Choroid plexus epithelial cell (primary cell): ENCODE results near the gene PRSS8.

Source experiments
- DNase-seq: peaks from one replicate; pipeline ENCODE4 v3.0.0-alpha.2; 2010; ENCODE audit warnings: low read depth
- H3K4me3 ChIP-seq: 2 replicates; pipeline ENCODE4 v1.5.1; 2011; ENCODE audit warnings: low read depth, mild to moderate bottlenecking, control low read depth, low read length, moderate library complexity
- TF ChIP-seq, protein P1 (sequence below): conservative IDR thresholded peaks from 2 replicates; pipeline ENCODE4 v1.5.1; 2011; ENCODE audit warnings: low read depth, mild to moderate bottlenecking, control low read depth, inconsistent platforms, low read length, moderate library complexity

Gene PRSS8

DNA sequence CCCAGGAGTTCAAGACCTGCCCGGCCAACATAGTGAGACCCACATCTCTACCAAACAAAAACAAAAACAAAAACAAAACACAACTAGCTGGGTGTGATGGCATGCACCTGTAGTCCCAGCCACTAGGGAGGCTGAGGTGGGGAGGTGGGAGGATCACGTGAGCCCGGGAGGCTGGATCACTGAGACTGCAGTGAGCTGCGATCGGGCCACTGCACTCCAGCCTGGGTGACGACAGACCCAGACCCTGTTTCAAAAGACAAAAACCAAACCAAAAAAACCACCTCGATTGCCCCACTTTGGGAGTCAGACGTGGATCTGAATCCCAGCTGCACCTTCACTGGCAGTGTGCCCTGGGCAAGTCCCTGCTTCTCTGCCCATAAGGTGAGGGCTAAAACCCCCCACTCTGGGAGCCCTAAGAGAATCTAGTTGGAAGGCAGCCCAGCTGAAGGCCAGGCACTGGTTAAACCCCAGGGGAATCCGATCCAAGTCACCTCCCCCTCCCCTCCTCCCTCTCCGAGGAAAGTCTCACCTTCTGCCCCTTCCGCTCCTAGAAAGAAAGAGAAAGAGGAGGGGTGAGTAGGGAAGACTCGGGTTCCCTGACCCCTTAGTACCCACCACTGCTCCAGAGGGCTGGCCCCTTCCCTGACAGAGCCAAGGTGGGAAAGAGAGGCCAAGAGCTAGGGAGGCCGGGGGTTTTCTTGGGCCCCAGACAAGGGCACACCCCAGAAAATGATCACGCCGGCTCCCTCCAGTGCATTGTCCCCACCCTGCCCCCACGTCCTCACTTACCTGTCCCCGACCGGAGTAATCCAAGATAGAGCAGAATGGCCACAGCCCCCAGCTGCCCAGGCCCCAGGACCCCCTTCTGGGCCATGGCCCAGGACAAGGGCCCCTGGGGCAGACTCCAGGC is 647 bp downstream of the PRSS8 start:
- TF ChIP-seq, protein P1, sequence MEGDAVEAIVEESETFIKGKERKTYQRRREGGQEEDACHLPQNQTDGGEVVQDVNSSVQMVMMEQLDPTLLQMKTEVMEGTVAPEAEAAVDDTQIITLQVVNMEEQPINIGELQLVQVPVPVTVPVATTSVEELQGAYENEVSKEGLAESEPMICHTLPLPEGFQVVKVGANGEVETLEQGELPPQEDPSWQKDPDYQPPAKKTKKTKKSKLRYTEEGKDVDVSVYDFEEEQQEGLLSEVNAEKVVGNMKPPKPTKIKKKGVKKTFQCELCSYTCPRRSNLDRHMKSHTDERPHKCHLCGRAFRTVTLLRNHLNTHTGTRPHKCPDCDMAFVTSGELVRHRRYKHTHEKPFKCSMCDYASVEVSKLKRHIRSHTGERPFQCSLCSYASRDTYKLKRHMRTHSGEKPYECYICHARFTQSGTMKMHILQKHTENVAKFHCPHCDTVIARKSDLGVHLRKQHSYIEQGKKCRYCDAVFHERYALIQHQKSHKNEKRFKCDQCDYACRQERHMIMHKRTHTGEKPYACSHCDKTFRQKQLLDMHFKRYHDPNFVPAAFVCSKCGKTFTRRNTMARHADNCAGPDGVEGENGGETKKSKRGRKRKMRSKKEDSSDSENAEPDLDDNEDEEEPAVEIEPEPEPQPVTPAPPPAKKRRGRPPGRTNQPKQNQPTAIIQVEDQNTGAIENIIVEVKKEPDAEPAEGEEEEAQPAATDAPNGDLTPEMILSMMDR: no peak
- no peak overlapping the region for H3K4me3 ChIP-seq
- no peak for DNase-seq

DNA sequence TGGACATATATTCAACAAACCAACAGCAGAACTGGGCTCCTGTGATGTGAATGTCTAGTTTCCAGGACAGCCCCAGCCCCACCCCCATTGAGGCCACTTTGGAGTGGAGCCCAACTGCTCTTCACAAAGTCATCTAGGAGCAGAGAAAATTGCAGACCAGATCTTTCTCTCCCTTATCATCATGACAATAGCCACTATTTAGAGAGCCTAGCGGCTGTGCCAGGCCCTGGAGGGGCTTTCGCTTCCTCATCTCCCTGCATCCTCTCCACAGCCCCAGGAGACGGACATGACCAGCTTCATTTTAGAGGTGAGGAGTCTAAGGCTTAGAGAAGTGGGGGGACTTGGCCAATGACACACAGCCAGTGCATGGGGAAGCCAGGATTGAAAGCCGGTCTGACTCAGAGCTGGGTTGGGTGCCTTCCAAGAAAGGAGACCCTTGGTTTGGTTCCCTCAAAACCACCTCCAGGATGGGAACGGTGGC is 1.4 kb downstream of the PRSS8 start:
- TF ChIP-seq, protein P1: no peak

DNA sequence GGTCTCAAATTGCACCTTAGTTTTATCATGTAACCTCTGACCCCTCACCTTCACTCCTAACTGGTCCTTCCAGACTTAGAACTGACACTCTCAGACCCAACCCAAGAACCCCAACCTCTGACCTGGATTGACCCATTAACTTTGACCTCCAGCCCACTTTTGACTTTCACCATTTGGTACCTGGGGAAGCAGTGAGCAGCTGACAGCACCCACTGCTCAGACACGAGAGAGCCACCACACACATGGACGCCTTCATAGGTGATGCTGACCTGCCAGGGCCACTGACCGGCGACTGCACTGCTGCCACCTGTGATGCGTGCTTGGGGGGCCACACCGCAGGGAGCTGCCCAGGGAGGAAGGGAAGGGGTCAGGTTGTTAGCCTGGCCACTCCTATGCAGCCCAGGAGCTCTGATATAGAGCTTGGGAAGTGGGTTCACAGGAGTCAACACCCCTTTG is 2.5 kb downstream of the PRSS8 start:
- no peak overlapping the region for H3K4me3 ChIP-seq
- TF ChIP-seq, protein P1: no peak
- DNase-seq: no peak

More for the DNA sequence above, 1.4 kb downstream of the PRSS8 start:
- no peak overlapping the region for H3K4me3 ChIP-seq
- DNase-seq: no peak

DNA sequence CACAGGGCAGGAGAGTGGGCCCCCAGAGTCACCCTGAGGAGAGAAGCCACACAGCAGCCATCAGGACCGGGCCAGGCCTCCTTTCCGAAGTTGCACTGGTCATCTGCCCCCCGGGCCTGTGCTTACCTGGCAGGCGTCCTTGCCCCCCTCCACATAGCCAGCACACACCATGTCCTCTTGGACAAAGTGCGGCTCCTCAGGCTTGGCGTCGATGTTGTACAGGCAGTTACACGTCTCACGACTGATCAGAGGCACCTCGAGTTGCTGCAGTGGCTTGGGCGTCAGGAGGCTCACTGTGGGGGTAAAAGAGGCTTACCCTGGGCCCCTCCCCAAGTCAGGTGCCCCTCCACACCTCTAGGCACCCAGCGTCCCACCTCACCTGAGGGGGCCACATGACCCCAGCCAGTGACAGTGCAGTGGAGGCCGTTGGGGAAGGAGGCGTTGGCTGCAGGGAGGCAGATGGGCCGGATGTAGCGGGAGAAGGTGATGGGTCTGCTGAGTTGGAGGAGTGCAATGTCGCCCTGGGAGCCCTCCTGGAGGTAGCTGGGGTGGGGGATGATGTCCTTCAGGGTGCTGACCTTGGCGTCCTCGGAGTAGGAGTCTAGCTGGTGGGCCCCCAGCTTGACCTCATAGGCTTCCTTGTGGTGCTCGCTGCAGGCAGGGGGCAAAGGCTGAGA is 3.1 kb downstream of the PRSS8 start:
- DNase-seq: no peak
- no peak overlapping the region for H3K4me3 ChIP-seq
- TF ChIP-seq, protein P1: no peak

DNA sequence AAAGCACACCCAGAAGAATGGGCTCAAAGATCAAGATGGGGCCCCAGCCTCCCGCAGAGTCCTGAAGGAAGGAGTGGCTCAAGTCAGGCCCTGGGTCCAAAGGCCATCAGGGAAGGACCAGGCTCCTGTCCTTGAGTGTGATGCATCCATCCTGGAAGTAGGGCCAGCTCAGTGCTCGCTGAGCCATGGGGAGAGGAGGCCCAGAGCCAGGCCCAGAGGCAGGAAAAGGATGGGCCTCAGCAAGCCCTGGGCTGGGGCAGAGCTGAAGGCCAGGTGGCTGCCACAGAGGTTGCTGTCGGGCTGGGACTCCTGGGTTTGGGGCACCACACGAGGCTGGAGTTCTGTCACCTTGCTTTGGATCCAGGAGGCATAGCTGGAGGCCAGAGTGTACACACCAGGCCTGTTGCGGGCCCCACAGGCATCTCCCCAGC is 3.7 kb downstream of the PRSS8 start:
- H3K4me3 ChIP-seq: no peak overlapping the region
- no peak for DNase-seq
- TF ChIP-seq, protein P1: no peak

DNA sequence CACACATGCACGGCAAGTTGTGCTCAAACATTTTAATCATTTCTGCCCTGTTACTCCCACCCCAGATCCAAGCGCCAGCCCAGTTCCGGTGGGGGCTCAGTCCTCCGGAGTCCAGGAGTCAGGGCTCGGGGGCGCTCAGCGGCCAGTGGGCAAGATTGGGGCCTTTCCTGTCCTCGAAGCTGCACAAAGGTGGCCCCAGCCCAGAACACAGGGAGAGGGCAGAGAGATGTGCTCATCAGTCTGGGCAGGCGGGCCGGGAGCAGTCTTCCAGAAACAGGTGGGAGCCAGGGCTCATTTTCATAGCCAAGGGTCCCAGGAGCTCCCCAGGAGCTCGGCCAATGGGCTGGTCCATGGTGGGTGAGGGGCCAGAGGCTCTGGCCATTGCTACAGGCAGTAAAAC is 4.1 kb downstream of the PRSS8 start:
- TF ChIP-seq, protein P1: no peak
- no peak overlapping the region for H3K4me3 ChIP-seq
- DNase-seq: no peak
